HG03520 (cell line): ENCODE measurements around the gene DRC7.
"Not testable (repeated sequence)": the region's sequence is repeated elsewhere in the genome, so short reads cannot be mapped to it uniquely, and the experiment has no call there.

Experiments used
- ATAC-seq: cut with Tn5 transposase; IDR thresholded peaks from one replicate; pipeline ENCODE4 v1.9.1; 2021; ENCODE audit warnings: mild to moderate bottlenecking, moderate library complexity; ENCODE audit not compliant: unreplicated experiment

Gene DRC7

GRCh38 chr16:57658878-57659674 is 35.5 kb upstream of the DRC7 start:
- ATAC-seq, result no peak

- no peak for ATAC-seq
These were observed 33.7 kb upstream of the DRC7 start for GRCh38 chr16:57660715-57661463.

GRCh38 chr16:57661510-57661909 is 33.1 kb upstream of the DRC7 start:
- ATAC-seq, result no peak

- no peak for ATAC-seq
These were observed 32.4 kb upstream of the DRC7 start for GRCh38 chr16:57661936-57662906.

GRCh38 chr16:57663436-57663835 is 31.2 kb upstream of the DRC7 start:
- ATAC-seq, result no peak

GRCh38 chr16:57663917-57664661 is 30.5 kb upstream of the DRC7 start:
- ATAC-seq, result no peak

GRCh38 chr16:57664662-57665025 is 30.0 kb upstream of the DRC7 start:
- no peak for ATAC-seq

GRCh38 chr16:57665541-57665940 is 29.1 kb upstream of the DRC7 start:
- no peak for ATAC-seq

- ATAC-seq, result no peak
These were observed 28.1 kb upstream of the DRC7 start for GRCh38 chr16:57666353-57667047.

GRCh38 chr16:57667048-57667525 is 27.5 kb upstream of the DRC7 start:
- ATAC-seq, result no peak

GRCh38 chr16:57667526-57668262 is 26.9 kb upstream of the DRC7 start:
- ATAC-seq, result no peak

GRCh38 chr16:57668263-57668571 is 26.4 kb upstream of the DRC7 start, which contains the start of gene ADGRG3:
ADGRG3 (plus strand) TSS chr16:57668306; CDS start chr16:57668348, 42 bp downstream.
- ATAC-seq, result no peak

- ATAC-seq, result no peak
These were observed 25.8 kb upstream of the DRC7 start for GRCh38 chr16:57668630-57669475.

- ATAC-seq, result no peak
These were observed 25.0 kb upstream of the DRC7 start for GRCh38 chr16:57669476-57670162.

- no peak for ATAC-seq
These were observed 24.4 kb upstream of the DRC7 start for GRCh38 chr16:57670196-57670595.

- ATAC-seq, result not testable (repeated sequence)
These were observed 23.2 kb upstream of the DRC7 start for GRCh38 chr16:57671451-57671850.

GRCh38 chr16:57672416-57672815 is 22.2 kb upstream of the DRC7 start:
- no peak for ATAC-seq

GRCh38 chr16:57672824-57673223 is 21.8 kb upstream of the DRC7 start:
- no peak for ATAC-seq
